Ascending aorta (tissue), 2 donors: Measurements from ENCODE around the gene MAPK12. TPM values are rescaled to one million over a fixed set of nuclear protein-coding genes. Genes with fewer than 3 reads are reported as not detected.

ENCODE experiments used
- DNase-seq, 2 donors: peaks; one replicate each; pipeline ENCODE4 v3.0.0-alpha.2; 2019; ENCODE audit warnings: low spot score in 2 of 2
- H3K27ac ChIP-seq, 2 donors: fragments of 200-600 bp; sonication (generic); one replicate each; pipeline ENCODE4 v1.5.1; 2016 to 2017; ENCODE audit warnings: mild to moderate bottlenecking in 1 of 2
- H3K27me3 ChIP-seq: fragments of 200-600 bp; sonication (generic); one replicate; pipeline ENCODE4 v1.5.1; 2017
- H3K36me3 ChIP-seq, 2 donors: fragments of 200-600 bp; sonication (generic); one replicate each; pipeline ENCODE4 v1.5.1; 2016
- H3K4me1 ChIP-seq, 2 donors: fragments of 200-600 bp; sonication (generic); one replicate each; pipeline ENCODE4 v1.5.1; 2016 to 2017; ENCODE audit warnings: mild to moderate bottlenecking in 1 of 2
- H3K4me3 ChIP-seq, 2 donors: fragments of 200-600 bp; sonication (generic); one replicate each; pipeline ENCODE4 v1.5.1; 2016 to 2017; ENCODE audit warnings: mild to moderate bottlenecking in 1 of 2
- H3K9me3 ChIP-seq, 2 donors: fragments of 200-600 bp; sonication (generic); one replicate each; pipeline ENCODE4 v1.5.1; 2016
- CTCF ChIP-seq, 3 experiments: fragments of 200-600 bp in 2 of 3; fragments of 450-650 bp in 1 of 3; sonication (generic) in 2 of 3; IDR thresholded peaks; one replicate each; pipeline ENCODE4 v1.5.1; 2016 to 2019; ENCODE audit warnings: antibody characterized with exemption in 3 of 3, mild to moderate bottlenecking in 1 of 3, moderate library complexity in 1 of 3
- intact Hi-C: fragments of 100-400 bp; cut with DNase I; formaldehyde crosslinking; loops from one replicate; pipeline ENCODE4 v1.15.1; 2023
- total RNA-seq: library from RNA; depleted of rRNA; stranded (reverse); fragments of >200 nt; gene quantifications from one replicate; pipeline ENCODE4 v1.1.0, GENCODE V29; 2016

Gene MAPK12
- total RNA-seq, 1 donor from 2014 or later, result 29.4 TPM

- H3K4me3 ChIP-seq, result peak overlapping the region; percentile 71 to 95
- no peaks in the 10 kb centered on the region for H3K36me3 ChIP-seq
- peaks cover 61 to 69% of the 10 kb centered on the region in 2 donors for H3K4me1 ChIP-seq
- H3K9me3 ChIP-seq, result no peaks in the 10 kb centered on the region
- no peaks in the 10 kb centered on the region for H3K27me3 ChIP-seq
- no peak for DNase-seq
- intact Hi-C loops, result loop anchor here (1.0 to 10.0 kb wide), 3 partner anchors 11 to 370 kb away; partner anchors contain the start of gene TUBGCP6
- no peak for TF ChIP-seq CTCF (IDR thresholded peaks at IDR 0.05)
- H3K27ac ChIP-seq, result peak overlapping the region; percentile 86 to 96
Measured at GRCh38 chr22:50304528-50305392, 43.3 kb upstream of the MAPK12 start.

GRCh38 chr22:50303848-50304527, 42.5 kb upstream of the MAPK12 start:
- TF ChIP-seq CTCF (IDR thresholded peaks at IDR 0.05), result no peak
- Histone ChIP-seq H3K27me3 (no peaks in the 10 kb centered on the region), H3K4me3 (peak overlapping the region; percentile 71 to 95), H3K36me3 (no peaks in the 10 kb centered on the region), H3K9me3 (no peaks in the 10 kb centered on the region), H3K4me1 (peaks cover 64 to 75% of the 10 kb centered on the region in 2 donors), H3K27ac (peak overlapping the region; percentile 86 to 96)
- intact Hi-C loops, result loop anchor here (2.0 to 10.0 kb wide), 2 partner anchors 59 to 369 kb away; partner anchors contain the start of gene TUBGCP6
- DNase-seq, result no peak

GRCh38 chr22:50303515-50303847, 42.0 kb upstream of the MAPK12 start:
- Histone ChIP-seq H3K27me3 (no peaks in the 10 kb centered on the region), H3K4me1 (peaks cover 64 to 76% of the 10 kb centered on the region in 2 donors), H3K4me3 (peak overlapping the region; percentile 71 to 95), H3K9me3 (no peaks in the 10 kb centered on the region), H3K27ac (peak overlapping the region; percentile 86 to 96), H3K36me3 (no peaks in the 10 kb centered on the region)
- intact Hi-C loops, result loop anchor here (10.0 kb wide), 1 partner anchor 369 kb away; no protein-coding TSS in a partner anchor
- DNase-seq, result no peak
- TF ChIP-seq CTCF (IDR thresholded peaks at IDR 0.05), result no peak

- no peak overlapping the region for H3K4me3 ChIP-seq
Measured at GRCh38 chr22:50302564-50302963, 41.1 kb upstream of the MAPK12 start.

More at GRCh38 chr22:50302564-50302963, 41.1 kb upstream of the MAPK12 start:
- Histone ChIP-seq H3K4me1 (peaks cover 59 to 73% of the 10 kb centered on the region in 2 donors), H3K36me3 (no peaks in the 10 kb centered on the region), H3K27me3 (no peaks in the 10 kb centered on the region), H3K9me3 (no peaks in the 10 kb centered on the region), H3K27ac (peak overlapping the region; percentile 86 to 96)
- no peak for TF ChIP-seq CTCF (IDR thresholded peaks at IDR 0.05)
- intact Hi-C loops, result loop anchor here (10.0 kb wide), 1 partner anchor 368 kb away; no protein-coding TSS in a partner anchor
- no peak for DNase-seq
